HUES6 (cell line): ENCODE data around the gene SND1.

ENCODE experiments used
- H3K27ac ChIP-seq: 2 replicates; pipeline ENCODE4 v1.7.0; 2013; ENCODE audit warnings: low read depth, mild to moderate bottlenecking, low read length, inconsistent platforms
- H3K27me3 ChIP-seq: 2 replicates; pipeline ENCODE4 v1.6.1; 2013; ENCODE audit warnings: low read length; ENCODE audit not compliant: control insufficient read depth, insufficient read depth
- H3K36me3 ChIP-seq: 2 replicates; pipeline ENCODE4 v1.6.1; 2013; ENCODE audit warnings: low read length; ENCODE audit not compliant: control insufficient read depth, insufficient read depth
- H3K4me1 ChIP-seq: 2 replicates; pipeline ENCODE4 v1.6.1; 2013; ENCODE audit warnings: low read length; ENCODE audit not compliant: control insufficient read depth, insufficient read depth
- H3K4me3 ChIP-seq: 2 replicates; pipeline ENCODE4 v1.5.1; 2013; ENCODE audit warnings: low read depth, low read length
- H3K9ac ChIP-seq: one replicate; pipeline ENCODE4 v1.6.1; 2013; ENCODE audit warnings: mild to moderate bottlenecking, low read length
- H3K9me3 ChIP-seq: 2 replicates; pipeline ENCODE4 v1.6.1; 2013; ENCODE audit warnings: low read depth, low read length; ENCODE audit not compliant: control insufficient read depth, insufficient read depth

Gene SND1

DNA sequence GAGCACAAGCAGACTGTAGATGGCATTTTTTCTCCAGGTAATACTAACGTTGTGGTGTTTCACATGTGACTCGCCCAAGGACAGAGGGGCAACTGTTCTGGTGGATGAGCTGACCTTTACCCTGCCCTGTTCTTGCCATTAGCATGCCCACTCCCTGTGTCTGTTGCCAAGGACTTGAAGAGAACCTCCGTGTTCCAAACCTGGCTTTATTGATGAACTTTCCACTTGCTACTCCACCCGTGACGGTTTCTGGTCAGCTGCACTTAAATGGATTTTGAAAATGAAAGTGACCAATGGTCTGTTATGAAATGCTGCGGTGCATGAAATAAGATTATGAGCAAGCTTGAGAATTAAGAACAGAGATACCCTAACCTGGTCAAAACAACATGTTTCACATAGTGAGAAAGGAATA, 348.9 kb downstream of the SND1 start:
- Histone ChIP-seq H3K9ac (no peak overlapping the region), H3K4me1 (peaks cover 19% of the 10 kb centered on the region), H3K27ac (no peak overlapping the region), H3K36me3 (peaks cover 12% of the 10 kb centered on the region; the same call in 1 of the 2 replicates), H3K27me3 (no peaks in the 10 kb centered on the region), H3K4me3 (no peak overlapping the region), H3K9me3 (no peaks in the 10 kb centered on the region)

DNA sequence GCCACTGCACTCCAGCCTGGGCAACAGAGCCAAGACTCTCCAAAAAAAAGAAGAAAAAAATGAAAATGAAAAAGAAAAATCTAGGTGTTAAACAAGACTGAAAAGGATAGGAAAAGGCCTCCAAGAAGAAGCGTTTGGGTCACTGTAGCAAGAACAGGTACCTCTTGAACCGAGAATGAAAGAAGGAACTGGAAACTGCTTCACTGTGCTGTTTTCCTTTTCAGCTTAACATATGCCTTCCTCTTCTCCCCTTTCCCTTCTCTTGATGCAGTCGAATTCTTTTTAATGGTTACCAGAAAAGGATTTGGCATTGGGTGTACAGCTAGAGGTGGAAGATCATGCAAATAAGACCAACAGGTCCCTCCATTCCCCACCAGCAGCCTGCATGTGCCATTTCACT, 351.2 kb downstream of the SND1 start:
- Histone ChIP-seq H3K36me3 (peaks cover 8% of the 10 kb centered on the region; the same call in 1 of the 2 replicates), H3K27me3 (no peaks in the 10 kb centered on the region), H3K4me1 (no peaks in the 10 kb centered on the region; the same call in 1 of the 2 replicates), H3K9me3 (no peaks in the 10 kb centered on the region), H3K4me3 (no peak overlapping the region), H3K9ac (no peak overlapping the region), H3K27ac (no peak overlapping the region)

DNA sequence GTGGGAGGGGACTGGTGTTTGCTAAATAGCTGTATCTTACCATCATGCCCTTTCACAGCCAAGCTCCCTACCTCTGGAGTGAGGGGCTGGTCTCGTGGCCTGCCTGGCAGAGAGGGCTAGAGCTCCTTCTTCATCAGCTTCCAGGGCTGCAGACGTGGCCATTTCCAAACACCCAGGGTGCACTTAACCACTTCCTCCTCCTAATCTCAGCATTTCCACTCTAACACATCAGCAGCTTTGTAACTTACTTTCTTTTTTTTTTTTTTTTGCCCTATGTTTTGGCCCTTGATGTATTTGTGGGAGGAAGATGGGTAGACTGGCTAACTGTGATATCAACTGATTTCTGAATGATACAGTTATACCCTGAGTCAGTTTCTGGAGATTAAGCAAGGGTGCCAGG, 351.8 kb downstream of the SND1 start:
- Histone ChIP-seq H3K36me3 (peaks cover 8% of the 10 kb centered on the region; the same call in 1 of the 2 replicates), H3K9me3 (no peaks in the 10 kb centered on the region), H3K27me3 (no peaks in the 10 kb centered on the region), H3K4me3 (no peak overlapping the region), H3K4me1 (no peaks in the 10 kb centered on the region), H3K27ac (no peak overlapping the region), H3K9ac (no peak overlapping the region)

DNA sequence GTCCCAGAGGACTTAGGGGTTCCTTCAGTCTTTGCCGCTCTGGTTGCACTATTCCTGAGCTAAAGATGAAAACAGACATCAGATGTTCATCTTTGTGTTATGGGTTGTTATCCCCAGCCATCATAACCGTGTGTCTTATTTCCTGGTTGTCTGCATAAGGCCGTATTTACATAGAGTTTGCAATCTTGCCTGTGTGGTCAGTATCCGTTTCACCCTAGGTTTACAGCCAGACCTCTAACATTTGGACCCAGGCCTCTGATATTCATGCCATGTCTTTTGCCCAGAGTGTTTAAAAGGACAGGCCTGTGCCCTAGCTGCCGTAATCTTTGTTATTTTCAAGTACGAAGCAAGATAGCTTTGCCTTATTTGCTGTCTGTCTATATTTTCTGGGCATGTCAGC, 352.6 kb downstream of the SND1 start:
- Histone ChIP-seq H3K36me3 (peaks cover 6% of the 10 kb centered on the region; the same call in 1 of the 2 replicates), H3K4me3 (no peak overlapping the region), H3K9ac (no peak overlapping the region), H3K27ac (no peak overlapping the region), H3K27me3 (no peaks in the 10 kb centered on the region), H3K9me3 (no peaks in the 10 kb centered on the region), H3K4me1 (no peaks in the 10 kb centered on the region)

DNA sequence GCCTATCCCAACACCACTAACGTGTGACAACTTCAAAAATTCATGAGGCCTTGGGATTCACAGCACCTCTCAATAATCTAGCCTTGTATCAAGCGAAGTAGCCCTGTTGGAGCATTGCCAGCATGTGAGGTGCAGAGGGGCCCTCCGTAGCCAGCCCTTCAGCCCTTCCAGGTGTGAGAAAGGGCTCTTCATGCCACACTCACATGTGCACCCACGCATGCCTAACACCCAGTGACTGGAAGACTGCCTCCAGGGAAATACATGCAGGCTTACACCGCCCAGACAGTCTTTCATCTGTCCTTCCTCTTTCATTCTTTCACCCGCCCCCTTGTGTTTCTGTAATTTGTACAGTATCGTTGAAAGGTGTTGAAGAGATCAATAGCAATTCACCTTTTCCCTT, 353.1 kb downstream of the SND1 start:
- Histone ChIP-seq H3K4me3 (no peak overlapping the region), H3K27me3 (no peaks in the 10 kb centered on the region), H3K9ac (no peak overlapping the region), H3K36me3 (peaks cover 6% of the 10 kb centered on the region; the same call in 1 of the 2 replicates), H3K9me3 (no peaks in the 10 kb centered on the region), H3K4me1 (no peaks in the 10 kb centered on the region), H3K27ac (no peak overlapping the region)

DNA sequence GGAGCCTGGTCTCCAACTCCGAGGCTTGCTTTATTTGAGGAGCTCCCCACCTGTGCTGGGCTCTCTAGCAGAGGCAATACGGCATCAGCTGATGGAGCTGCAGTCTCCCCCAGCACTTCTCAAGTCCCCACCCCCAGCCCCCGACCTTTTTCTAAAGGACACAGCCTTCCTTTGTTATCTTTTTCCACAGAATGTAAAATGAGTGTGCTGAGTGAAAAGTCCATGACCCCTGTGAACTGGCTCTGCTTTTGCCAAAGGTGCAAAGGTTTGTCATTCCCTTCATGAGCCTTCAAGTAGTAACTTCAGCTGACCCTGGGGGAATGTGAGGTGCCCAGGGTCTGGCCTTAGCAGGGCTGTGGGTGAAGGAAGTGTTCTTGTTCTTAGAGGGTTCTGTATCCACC, 353.8 kb downstream of the SND1 start:
- Histone ChIP-seq H3K27me3 (no peaks in the 10 kb centered on the region), H3K27ac (no peak overlapping the region), H3K4me1 (no peaks in the 10 kb centered on the region), H3K9me3 (no peaks in the 10 kb centered on the region), H3K36me3 (peaks cover under 1% of the 10 kb centered on the region; the same call in 1 of the 2 replicates), H3K4me3 (no peak overlapping the region), H3K9ac (no peak overlapping the region)

DNA sequence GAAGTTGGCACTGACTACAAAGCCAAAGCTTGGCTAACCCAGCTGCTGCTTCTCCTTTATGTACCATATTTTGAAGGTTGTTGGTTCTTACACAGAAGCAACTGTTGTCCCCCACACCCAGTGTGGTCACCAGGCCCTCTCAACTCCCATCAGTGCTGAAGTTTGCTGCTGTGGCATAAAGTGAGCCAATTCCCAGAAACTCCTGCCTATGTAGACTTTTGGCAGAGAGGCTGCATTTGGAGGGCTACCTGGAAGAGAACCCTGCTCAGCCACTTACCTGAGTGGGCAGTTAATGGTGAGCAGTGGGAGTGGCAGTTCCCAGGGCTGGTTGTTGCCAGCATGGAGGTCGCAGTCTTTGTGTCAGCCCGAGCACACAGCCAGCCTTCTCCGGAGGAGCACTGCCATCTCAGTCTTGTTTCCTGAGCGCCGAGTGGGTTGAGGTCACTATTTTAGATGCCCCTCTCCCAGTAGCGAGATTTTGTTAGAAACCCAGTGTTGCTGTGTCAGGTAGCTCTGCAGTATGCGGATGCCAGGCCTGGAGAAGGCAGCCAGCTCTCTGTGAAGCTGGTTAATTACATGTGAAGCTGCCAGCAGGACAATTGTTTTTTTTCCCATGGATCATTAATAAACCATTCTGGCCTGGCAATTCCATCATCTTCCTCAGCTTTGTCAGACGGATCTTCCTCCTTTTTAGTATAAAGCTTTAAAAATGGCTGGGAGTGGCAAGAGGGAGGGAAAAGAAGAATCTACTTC, 354.7 kb downstream of the SND1 start:
- no peaks in the 10 kb centered on the region for H3K4me1 ChIP-seq
- no peaks in the 10 kb centered on the region for H3K27me3 ChIP-seq
- no peaks in the 10 kb centered on the region for H3K9me3 ChIP-seq
- no peak overlapping the region for H3K9ac ChIP-seq
- no peaks in the 10 kb centered on the region for H3K36me3 ChIP-seq
- no peak overlapping the region for H3K27ac ChIP-seq
- no peak overlapping the region for H3K4me3 ChIP-seq

DNA sequence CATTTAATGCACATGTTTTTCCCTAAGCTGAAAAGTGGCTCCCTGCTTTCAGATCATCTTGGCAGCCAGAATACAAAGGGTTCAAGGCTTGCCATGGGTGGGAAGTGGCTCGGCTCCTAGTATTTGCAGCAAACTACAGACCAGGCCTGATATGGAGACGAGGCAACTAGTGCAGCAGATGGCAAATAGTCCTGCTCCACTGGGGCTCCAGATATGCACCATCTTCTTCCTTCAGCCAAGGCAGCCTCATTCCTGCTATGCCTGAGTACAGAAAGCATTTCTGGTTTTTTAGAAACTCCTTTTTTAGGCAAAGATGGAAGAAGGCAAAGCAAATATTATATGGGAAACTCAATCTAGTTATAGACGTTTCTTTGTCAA, 355.3 kb downstream of the SND1 start:
- Histone ChIP-seq H3K9ac (no peak overlapping the region), H3K4me1 (peaks cover 2% of the 10 kb centered on the region; the same call in 1 of the 2 replicates), H3K4me3 (no peak overlapping the region), H3K9me3 (no peaks in the 10 kb centered on the region), H3K27ac (no peak overlapping the region), H3K36me3 (0 out of 2 replicates have a peak, but pooled peaks cover under 1% of the 10 kb centered on the region), H3K27me3 (no peaks in the 10 kb centered on the region)

DNA sequence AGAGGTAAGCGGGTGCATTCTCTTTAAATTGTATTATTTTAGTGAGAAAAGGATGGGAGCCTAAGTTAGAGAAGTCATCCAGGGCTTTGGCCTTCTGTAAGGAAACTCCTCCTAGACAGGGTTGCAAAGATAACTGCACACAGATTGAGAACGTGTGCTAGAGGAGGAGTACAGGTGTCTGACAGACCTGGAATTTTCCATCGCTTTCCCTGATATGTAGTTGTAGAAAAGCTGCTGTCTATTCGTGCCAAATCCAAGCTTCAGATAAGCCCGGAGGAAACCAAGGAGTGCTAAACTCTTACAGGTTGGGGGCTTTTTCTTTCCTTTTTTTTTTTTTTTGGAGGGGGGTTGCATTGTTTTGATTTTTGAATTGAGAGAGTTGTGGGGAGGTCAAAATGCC, 356.1 kb downstream of the SND1 start:
- 0 out of 2 replicates have a peak, but pooled peaks cover 4% of the 10 kb centered on the region for H3K36me3 ChIP-seq
- H3K9ac ChIP-seq = no peak overlapping the region
- H3K27ac ChIP-seq = no peak overlapping the region
- no peaks in the 10 kb centered on the region for H3K27me3 ChIP-seq
- H3K4me1 ChIP-seq = peaks cover 4% of the 10 kb centered on the region; the same call in 1 of the 2 replicates
- no peak overlapping the region for H3K4me3 ChIP-seq
- no peaks in the 10 kb centered on the region for H3K9me3 ChIP-seq

DNA sequence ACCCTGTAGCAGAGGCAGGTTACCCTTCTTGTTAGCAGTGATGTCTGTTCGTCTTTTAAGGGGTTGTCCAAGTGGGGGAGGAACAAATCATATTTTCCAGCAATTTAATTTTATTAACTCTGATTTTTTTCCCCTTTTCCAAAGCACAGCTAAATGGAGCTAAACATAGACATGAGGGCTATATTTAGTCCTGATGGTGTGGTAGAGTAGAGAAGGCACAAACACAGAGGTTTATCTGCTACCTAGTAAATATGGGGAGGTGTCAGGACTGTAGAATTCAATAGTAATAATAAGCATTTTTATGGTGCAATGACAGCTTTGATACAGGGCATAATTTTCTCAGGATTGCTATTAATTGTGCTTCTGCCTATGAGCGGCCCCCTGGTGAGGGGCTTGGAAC, 356.8 kb downstream of the SND1 start:
- Histone ChIP-seq H3K4me1 (peaks cover 4% of the 10 kb centered on the region; the same call in 1 of the 2 replicates), H3K36me3 (0 out of 2 replicates have a peak, but pooled peaks cover 4% of the 10 kb centered on the region), H3K9ac (no peak overlapping the region), H3K4me3 (no peak overlapping the region), H3K27ac (no peak overlapping the region), H3K9me3 (no peaks in the 10 kb centered on the region), H3K27me3 (no peaks in the 10 kb centered on the region)

DNA sequence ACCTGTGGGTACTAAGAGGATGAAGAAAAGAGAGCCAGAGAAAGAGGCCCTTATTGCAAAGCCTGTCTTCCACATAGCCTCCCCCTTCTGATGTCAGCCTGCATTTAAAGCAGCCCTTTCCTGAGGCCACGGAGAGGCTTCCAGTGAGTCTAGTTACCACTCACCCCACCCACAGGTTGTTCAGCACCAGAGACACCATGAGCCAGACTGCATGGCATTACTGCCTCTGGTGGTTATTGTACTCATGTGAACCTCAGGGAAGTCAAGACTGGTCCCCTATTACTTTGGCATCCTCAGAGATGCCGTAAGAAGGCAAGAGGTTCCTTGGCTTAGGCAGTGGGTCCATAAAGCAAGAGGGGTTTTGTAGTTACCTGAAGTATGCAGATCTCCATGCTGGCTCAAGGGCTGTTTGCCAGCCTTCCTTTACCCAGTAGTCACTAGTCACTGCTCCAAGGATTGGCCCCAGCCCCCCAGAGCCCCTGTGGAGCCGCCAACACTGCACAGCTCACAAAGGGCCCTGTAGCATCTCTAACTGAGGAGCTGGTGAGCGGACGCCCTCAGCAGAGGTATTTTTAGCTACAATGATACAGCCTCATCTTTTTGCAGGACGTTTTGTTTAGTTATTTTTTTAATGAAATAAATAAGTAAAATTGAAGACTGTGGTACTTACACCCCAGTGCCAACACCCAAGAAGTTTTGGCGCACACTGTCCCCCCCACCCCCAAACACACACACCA, 358.6 kb downstream of the SND1 start:
- H3K9me3 ChIP-seq = no peaks in the 10 kb centered on the region
- peaks cover 8% of the 10 kb centered on the region; the same call in 1 of the 2 replicates for H3K4me1 ChIP-seq
- no peak overlapping the region for H3K4me3 ChIP-seq
- H3K36me3 ChIP-seq = 0 out of 2 replicates have a peak, but pooled peaks cover 10% of the 10 kb centered on the region
- no peaks in the 10 kb centered on the region for H3K27me3 ChIP-seq
- H3K27ac ChIP-seq = no peak overlapping the region
- no peak overlapping the region for H3K9ac ChIP-seq
